Measurements from ENCODE around the gene CD81.
A peak's percentile ranks its signal among the peaks of the same experiment; 100 is the strongest.

CD81 gene

DNA sequence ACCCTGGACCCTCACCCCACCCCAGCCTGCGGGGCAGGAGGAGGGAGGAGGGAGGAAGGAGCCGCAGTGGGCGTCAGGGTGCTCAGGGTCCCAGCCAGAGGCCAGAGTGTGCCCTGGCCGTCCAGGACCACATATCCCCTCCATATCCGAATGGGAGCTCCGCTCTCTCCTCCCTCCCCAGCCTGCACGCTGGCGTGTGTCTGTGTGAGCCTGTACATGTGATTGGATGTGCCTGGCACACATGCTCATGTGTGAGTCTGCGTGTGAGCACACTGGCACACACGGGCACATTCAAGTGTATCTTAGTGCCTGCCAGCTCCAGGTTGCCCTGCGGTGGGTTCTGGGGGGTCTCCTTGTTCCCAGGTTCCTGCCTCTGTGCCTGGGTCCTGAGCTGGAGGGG is 31.6 kb downstream of the CD81 start:
- no peak for DNase-seq

DNA sequence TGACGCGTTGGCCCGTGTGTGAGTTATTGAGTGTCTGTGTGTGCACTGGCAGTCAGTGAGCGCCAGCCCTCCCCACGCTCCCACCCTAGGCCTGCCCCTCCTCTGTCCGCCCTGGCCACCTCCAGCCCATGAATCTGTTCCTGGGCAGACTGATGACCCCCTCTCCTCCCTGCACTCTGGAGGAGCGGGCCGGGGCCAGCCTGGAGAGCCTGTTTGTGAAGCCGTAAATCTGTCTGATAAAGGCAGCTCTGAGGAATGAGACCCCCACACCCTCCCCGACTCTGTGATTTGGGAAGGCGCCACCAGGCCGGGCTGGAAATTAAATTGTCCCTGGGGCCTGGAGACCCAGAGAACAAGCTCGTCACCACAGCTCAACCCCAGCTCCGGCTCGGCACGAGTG is 32.0 kb downstream of the CD81 start:
- DNase-seq, result no peak

DNA sequence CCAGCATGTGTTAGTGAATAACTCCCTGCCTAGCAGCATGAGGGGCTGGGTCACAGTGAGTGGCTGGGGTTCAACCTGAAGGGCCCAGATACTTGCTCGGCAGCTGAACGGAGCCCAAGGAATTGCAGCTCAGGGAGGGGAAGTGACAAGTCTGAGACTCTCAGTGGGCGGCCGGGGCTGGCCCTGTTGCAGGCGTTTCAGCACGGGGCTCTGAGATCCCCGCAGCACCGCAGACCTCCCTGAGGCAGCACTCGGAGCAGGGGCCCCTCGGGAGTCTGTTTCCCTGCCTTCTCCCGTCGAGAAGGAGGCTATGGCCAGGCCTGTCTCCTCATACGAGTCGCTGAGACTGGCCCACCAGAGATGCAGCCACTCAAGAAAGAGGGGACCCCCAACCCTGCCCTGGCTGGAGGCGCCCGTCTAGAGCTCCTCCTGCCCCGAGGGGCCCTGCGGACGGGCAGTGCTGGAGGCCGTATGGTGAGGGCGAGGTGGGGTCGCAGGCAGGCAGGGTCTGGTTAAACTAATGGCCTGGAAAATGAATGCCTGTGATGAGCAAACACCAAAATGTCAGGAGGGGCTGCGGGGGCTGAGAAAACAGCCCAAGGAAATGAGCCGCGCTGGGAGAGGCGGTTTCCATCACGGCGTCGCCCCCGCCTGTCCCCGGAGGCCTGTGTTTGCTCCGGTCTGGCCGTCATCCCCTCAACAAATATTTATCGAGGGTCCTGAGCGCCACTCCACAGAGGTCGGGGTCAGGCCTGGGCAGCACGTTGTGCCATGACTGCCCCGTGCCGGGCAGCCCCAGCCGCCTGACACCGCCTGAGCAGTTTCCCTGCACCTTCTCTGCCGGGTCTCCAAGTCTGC is 32.7 kb downstream of the CD81 start:
- no peak for DNase-seq

DNA sequence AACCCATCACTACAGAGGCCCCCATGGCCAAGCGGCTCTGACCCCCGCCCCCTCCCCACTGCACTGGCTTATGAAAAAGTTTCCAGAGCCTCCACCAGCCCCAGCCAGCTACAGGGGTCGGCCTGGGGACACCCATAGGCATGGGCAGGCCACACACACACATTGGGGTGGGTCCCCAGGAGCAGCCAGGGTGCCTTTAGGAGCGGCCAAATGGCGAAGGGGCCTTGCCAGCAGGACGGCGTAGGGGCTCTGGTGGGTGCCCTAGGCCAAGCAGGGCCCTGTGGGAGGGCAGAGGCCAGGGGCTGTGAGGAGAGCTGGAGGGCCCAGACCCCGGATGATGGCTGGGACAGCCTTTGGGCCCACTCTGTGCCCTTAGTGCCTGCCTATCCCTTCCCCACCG is 33.5 kb downstream of the CD81 start:
- no peak for DNase-seq

DNA sequence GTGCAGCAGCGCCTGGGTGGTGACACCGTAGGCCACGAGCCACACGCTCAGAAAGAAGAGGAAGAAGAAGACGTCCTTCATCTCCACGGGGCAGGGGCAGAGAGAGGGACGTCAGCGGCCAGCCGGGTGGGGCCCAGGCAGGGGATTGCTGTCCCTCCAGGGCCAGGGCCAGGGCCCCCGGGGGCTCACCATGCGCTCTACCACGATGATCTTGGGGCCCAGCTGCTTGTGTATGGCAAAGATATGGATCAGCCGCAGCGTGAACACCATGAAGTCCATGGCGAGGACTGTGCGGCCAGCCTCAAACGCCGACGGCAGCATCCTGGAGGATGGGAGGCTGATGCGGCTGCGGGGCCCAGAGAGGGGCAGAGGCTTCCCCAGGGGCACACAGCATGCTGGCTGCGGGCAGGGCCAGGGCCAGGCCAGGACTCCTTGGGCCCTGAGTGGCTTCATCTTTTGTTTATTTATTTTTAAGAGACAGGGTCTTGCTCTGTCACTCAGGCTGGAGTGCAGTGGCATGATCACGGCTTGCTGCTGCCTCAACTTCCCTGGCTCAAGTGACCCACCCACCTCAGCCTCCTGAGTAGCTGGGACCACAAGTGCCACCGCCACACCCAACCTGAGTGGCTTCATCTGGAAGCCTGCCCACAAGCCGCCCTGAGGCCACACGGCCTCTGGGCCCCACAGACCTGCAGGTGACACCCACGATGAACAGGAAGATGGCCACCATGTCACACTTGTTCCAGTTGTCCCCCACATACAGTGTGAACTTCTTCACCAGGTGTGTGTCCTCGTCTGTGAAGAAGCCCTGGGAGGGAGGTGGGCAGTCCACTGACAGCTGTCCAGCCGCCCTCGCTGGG is 34.6 kb downstream of the CD81 start:
- no peak for DNase-seq

DNA sequence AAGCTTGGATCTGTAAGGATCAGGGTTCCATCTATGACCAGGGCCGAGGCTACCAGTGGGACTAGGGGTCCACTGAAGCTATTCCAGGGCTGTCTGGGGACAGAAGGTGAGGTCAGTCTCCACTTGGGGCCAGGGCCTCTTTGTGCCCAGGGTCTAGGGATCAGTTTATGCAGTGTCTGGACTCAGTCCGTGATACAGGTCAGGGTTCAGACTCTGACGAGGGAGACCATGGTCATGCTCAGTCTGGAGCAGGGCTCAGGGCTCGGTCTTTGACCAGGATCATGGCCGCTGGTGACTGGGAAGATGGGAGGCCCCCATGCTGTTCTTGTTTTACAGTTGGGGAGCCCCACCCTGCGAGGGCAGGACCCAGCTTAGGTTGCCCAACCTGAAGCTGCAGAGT is 35.2 kb downstream of the CD81 start:
- DNase-seq, result no peak

DNA sequence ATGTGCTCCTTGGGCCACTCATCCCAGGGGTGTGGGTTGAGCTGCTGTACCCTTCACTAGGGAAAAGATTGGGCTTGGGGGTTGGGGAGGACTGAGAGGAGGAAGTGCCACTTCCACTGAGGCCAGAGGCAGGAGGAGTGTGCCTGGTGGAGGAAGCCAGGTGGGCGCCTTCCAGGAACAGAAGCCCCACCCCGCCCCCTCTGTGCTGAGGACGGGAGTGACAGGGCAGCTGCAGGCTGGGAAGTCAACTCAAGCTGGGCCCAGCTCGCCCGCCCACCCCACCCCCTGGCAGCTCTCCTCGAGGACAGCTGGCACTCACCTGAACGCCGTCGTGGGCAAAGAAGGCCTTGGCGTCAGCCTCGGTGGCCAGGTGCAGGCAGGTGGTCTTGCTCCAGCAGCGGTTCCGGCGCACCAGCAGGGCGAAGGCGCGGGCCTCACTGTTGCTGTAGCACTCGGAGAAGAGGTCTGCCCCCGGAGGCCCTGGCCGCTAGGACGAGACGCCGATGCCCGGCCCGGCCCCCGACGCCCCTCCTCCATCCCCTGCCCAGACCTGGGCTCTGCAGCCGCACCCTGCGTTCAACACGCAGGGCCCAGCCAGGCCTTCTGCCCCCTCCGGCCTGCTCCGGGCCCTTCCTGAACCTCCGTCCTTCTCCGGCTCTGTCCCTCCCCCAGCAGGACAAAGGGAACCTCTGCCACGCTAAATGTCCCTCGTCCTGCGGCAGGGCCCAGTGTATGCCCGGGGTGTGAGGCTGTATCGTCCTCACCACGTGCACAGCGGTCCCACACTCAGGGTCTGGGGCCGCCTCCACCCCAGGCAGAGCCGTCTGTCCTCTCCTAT is 36.9 kb downstream of the CD81 start:
- no peak for DNase-seq

DNA sequence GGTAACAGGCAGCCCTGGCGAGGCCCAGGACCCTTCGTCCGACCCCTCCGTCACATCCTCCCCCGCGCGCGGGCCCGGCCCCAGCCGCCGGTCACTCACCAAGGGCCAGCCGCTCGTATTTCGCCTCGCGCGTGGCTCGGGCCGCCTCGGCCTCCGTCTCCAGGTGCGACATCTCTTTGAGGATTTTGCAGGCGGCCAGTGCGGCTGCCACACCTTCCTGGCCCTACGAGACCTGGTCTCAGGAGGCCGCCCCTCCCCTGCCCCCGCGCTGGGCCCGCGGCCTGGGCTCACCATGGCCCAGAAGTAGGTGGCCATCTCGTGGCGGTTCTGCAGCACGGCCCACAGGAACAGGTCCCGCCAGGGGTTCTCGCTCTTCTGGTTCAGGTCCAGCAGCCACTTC is 37.5 kb downstream of the CD81 start:
- DNase-seq, result no peak

DNA sequence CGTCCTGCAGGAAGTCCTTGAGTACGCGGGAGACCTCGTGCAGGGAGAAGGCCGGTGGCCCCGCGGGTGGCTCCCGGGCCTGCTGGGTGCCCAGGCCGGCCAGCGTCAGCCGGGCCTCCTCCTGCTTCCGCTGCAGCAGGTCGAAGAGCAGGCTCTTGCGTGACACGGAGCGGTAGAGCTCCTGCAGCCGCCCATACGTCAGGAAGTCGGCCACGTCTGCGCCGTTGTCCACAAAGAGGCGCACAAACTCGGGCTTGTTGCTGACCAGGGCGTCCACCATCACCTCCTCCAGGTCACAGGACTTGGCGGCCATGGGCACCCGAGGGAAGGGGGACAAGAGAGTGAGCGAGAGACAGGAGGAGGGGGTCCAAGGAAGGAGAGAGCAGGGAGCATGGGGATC is 38.1 kb downstream of the CD81 start:
- DNase-seq, result no peak

DNA sequence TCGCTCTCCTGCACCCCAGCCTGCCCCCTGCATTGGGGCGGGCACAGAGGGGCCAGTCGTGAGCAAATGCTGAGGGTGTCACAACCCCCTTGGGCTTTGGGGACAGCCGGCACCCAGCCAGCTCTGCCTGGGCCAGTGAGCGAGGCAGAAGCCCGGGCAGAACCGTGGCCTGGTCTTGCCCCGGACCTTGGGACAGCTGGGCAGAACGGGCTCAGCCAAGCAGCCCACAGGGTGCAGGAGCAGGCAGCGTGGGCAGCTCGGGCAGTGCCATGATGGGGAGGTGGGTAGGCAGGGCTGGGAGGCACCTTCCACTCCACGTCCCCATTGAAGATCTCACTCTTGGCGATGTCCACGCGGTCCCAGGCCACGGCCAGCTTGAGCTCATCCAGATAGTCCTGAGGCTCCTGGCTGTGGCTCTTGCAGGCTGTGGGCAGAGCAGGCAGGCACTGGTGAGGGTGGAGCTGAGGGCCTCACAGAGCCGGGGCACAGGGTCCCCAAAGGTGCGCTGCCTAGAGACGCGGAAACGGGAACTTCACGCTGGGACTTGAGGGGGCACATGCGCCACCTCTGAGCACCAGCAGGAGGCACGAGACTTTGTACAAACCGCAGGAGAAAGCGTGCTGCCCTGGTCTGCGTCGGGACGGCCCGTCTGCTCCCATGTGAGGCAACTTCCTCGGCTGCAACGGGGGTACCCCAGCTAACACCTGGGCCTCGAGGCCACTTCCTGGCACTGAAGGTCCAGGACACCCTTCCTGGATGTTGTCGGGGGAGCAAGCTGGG is 38.7 kb downstream of the CD81 start:
- no peak for DNase-seq

DNA sequence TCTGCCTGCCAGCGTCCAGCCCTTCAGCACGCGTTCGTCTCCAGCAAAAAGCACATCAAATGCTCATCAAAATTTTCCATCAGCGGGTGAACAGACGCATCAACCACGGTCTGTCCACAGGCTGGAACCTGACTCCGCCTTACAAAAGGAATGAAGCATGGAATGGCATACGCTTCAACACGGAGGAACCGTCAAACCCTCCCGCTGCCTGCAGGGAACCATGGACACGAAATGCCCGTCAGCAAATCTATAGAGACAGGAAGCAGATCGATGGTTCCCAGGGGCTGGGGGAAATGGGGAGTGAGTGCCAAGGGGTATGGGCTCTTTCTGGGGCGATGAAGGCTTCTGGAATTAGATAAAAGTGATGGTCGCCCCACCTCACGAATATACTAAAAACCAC is 39.7 kb downstream of the CD81 start:
- no peak for DNase-seq

DNA sequence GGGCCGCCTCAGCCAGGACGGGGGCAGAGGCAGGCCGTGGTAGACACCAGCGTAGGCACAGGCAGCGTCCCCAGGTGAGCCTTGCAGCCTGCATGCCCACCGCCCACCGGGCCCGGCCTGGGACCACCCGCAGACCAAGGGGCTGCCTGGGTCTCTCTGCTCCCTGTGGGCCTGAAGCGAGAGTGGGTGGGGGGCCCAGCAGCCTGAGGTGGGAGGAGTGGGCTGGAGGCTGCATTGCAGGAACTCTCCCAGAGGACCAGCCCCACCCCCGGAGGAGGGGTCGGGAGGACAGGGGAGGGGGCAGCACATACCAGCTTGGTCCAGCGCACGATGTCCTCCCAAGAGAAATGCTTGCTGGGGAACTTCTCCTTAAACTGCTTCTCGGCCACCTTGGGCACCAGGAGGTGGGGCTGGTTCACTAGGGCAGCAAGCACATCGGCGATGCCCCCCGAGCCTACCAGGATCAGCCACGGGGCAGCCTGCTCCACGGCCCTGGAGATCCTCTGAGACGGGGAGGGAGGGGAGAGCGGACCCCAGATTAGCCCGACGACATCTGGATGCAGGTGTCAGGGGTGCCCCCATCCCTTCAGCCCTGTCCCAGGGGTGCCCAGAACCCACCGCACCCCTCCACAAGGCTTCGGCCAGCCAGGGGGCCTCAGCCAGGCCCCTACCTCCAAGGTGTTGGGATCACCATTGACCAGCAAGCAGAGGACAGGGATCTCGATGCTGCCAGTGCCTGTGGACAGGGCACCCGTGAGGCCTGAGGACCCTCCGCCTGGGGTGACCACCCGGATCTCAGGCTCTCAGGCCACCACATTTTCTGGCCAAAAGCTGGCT is 41.0 kb downstream of the CD81 start:
- no peak for DNase-seq

DNA sequence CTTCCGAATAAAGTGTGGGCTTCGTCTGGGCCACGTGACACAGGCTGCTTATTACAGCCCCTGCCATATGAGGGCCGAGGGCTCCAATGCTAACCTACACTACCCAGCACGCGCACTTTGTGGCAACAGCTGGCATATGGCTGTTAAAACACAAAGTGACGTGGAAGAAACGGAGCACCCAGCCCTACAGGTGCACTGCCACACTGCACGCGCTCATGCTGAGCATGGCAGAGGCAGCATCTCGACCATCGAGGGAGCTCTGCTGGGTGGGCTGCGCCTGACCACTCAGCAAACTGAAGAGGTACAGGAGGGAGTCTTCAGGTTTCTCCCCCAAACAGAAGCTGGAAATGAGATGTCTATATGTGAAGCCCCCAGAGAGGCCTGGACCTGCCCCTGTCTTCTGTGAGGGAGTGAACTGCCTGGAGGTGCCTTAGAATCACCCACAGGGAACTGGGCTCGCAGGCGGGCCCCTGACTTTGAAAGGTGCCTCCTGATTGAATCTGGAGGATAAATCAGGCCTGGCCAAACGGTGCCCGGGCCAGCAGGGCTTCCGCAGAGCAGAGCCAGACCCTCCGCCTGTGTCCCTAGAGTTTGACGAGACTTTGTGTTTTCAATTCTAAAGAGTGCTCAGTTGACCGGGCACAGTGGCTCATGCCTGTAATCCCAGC is 41.7 kb downstream of the CD81 start:
- DNase-seq, result no peak

DNA sequence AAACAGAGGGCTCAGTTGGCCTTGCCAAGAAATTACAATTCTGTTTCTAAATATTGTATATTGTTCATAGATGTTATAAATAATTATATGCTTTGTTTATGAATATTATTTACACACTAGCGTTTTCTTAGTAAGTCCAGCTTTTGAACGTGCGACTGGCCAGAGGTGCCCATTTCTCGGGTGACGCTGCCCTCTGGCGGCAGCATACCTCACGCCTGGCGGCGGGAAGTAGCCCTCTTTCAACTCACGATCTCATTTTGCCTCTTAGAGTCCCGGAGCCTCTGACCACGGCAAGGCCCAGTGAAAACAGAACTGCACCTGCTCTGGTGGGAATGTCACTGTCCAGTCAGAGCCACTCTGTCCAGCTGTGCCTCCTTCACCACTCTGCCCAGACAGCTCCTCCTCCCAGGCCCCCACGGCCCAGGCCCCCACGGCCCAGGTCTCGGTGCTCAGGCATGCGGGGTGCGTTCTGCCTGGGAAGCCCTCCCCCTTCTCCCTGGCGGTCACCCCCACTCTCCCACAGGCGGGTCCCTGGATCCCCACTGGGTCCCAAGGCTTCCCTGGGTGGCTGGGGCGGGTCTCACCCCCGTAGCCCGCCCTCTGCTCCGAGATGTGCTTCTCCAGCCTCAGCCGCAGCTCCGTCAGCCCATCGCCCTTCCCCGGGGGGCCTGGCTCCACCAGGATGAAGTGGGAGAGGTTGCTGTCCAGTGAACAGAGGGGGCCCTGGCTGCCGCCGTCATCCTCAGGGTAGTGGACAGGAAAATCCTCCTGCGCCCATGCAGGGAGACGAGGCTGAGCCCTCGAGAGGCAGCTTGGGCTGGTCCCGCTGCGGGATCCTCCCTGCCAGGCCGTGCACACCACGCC is 42.8 kb downstream of the CD81 start:
- DNase-seq, result peak; percentile 58

DNA sequence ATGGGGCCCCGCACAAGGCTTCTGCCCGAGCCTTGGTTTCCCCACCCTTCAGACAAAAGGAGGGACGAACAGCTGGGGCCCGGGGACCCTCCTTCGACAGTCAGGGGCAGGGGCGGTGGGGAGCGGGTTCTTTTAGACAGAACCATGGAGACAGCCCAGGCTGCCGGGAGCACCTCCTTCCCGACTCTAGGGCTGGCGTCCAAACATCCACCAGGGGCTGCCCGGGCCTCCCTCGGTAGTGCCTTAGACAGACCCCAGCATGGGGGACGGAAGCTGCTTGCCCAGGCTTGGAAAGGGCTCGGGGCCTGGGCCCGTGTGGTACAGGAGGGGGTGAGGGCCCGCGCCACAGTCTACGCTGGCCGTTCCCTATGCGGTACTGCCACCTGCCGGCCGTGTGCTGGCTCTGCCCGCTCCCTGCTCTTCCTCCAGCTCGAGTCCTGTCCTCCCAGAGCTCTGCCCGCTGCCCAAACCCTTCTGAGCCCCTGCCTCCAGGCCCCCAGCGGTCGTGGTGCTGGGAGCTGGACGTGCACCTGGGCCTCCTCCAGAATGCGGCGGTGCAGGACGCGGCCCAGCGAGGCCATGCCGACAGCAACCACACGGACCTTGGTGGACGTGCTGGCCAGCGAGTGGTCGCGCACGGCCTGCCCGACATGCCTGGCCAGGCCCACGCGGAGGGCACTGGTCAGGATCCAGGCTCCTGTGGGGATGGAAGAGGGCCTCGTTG is 43.6 kb downstream of the CD81 start:
- DNase-seq, result peak; percentile 56

DNA sequence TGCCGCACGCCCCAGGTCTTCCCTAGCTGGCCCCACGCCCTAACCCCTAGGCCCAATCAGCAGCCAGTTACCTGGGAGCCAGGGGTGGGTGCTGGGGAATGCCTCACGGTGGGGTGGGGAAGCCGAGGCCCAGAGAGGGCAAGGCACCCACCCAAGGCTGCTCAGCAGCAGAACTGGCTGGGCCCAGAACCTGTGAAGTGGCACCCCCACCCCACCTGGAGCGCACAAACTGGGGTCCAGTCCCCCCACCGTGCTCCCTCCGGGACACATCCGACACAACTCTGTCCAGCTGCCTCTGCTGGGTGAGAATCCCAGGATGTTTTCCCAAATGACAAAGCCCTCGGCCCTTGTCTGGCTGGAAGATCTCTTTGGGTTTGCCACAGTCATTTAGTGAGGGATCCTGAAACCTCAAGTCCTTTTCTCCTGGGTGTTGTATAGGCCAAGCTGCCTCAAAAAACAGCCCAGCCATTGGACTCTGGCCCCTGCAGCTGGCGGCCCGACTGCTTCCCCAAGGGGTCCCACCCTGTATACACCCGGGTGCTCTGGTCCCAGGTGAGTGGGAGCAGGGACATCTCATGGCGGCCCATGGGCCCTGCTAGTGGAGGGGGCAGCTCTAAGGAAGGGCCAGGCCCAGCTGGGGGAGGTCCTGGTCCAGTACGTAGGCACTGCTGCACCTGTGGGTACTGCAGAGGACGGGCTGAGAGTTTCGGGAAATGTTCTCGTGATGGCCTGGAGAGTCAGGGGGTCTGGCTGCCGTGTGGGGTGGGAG is 44.3 kb downstream of the CD81 start:
- no peak for DNase-seq

DNA sequence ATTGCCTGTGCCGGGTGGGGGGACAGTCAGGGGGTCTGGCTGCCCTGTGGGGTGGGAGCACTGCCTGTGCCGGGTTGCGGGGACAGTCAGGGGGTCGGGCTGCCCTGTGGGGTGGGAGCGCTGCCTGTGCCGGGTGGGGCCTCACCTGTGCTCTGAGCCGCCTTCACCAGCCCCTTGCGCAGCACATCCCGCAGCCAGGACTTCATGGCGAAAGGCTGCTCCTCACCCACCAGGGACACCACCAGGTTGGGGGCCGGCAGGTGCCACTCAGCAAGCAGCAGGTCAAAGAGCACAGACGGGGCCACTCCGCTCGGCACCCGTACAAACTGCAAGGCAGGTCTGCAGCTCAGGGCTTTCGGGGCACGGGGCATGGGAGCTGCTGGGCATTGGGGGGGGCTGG is 44.9 kb downstream of the CD81 start:
- no peak for DNase-seq

DNA sequence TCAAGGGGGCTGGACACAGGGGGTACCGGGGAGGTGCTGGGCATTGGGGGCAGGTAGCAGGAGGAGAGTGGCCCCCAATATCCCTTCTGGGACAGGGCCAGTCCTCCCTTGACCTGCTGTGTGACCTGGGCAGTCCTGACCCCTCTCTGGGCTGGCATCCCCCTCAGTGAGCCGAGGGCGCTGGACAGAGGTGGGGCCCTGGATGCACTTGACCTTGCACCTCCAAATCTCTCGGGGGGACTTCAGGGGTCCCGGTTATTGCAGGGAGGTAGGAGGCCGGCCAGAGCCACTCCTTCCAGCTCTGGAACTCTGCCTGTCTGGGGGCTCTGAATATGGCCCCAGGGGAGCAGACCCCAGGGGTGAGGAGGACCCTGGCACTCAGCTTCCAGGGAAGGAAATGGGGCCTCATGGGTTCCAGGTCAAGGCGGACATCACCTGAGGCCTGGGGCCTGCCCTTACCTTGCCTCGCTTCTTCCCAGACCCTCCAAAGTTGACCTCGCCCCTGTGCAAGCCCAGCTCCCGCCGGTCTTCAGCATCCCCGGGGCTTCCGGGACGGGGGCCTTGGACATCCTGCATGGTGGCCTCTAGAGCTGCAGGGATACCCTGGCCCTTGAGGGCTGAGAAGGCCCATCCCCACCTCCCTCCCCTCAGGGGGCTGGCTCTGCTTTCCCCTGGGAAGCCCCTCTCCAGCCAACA is 45.5 kb downstream of the CD81 start:
- DNase-seq, result no peak

Data from NCI-H1436 (cell line).